ENCODE results near the gene HCN4.

HCN4 gene

GRCh38 chr15:73378089-73378488, 9.3 kb upstream of the HCN4 start:
- DNase-seq (ENCODE audit: low spot score): no peak

GRCh38 chr15:73375755-73376305, 7.1 kb upstream of the HCN4 start:
- no peak for DNase-seq (ENCODE audit: low spot score)

DNA sequence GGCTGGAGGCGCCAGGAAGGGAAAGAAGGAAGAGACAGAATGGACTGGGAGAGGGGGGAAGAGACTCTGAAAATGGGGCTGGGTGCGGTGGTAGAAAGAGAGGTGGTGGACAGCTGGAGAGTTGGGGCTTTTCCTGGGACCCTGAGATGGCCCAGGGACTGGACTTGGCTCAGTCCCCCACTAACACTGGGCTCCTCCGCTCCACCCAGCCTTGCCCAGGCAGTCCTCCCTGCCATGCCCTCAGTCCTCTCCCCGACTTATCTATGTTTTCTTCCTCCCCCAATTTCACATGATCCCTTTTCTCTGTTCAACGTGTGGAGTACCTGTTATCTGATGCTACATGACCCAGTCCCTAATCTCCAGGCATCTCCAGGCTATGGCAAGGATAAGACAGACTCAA, 6.3 kb upstream of the HCN4 start:
- no peak for DNase-seq (ENCODE audit: low spot score)

DNA sequence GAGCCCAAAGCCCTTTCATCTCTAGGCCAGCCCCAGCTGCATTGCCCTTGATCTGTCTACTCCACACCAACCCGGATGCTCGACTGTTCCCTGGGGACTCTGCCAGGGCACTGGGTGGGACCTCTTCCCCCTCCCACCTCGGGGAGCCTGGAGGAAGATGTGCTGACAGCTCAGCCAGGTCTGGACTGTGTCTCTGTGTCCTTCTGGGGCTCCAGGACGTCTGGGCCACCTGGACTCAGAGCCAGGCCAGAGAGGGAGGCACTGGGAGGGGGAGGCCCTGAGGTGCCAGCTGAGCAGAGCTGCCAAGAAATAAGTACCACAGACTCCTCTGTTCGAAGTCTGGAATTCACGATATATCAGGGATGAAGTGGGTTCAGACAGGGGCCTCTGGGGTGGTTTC, 5.8 kb upstream of the HCN4 start:
- DNase-seq (ENCODE audit: low spot score): no peak

GRCh38 chr15:73373221-73373620, 4.5 kb upstream of the HCN4 start:
- DNase-seq (ENCODE audit: low spot score): no peak

DNA sequence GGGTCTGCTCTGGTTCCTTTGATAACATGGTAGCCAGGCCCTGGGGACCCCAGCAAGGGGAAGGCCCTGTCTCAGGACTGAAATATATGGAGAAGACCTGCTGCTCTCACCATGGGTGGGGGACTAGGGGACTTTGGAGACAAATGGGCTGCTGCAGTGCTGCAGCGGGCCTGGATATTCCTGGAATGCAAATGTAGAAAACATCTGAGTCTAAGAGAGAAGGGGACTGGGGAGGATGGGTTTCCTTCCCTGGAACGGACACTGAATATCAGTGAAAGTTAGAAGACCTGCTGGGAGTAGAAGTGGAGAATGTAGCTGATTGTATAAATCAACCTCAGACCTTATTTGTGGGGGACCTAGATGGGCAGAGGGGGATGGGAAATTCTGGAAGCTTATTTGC, 3.1 kb upstream of the HCN4 start:
- DNase-seq (ENCODE audit: low spot score): no peak

GRCh38 chr15:73370151-73370550, 1.4 kb upstream of the HCN4 start:
- DNase-seq (ENCODE audit: low spot score): no peak

GRCh38 chr15:73369154-73369694, 466 bp upstream of the HCN4 start:
- DNase-seq (ENCODE audit: low spot score): no peak

GRCh38 chr15:73367624-73368300, 996 bp downstream of the HCN4 start:
- DNase-seq (ENCODE audit: low spot score): no peak

- no peak for DNase-seq (ENCODE audit: low spot score)
Measured at GRCh38 chr15:73366766-73367623, 1.8 kb downstream of the HCN4 start.

GRCh38 chr15:73364070-73364469, 4.7 kb downstream of the HCN4 start:
- no peak for DNase-seq (ENCODE audit: low spot score)

DNA sequence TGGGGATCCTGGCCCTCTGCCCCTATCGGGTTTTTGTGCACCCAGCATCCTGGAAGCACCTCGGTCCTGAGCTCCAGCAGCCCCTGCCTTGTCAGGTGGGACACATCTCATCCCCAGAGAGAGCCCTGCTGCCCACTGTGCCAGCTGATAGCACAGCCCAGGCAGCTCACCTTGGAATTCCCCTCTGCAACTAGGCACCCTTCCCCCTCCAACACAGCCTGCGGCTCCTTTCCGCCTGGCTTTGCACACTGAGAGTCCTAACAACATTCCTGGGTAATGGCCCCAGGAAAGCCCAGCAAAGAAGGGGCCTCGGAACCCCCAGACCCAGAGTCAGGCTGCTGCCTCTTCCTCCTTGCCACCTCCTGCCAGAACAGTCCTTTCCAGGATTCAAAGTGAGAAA, 5.9 kb downstream of the HCN4 start:
- DNase-seq (ENCODE audit: low spot score): no peak

GRCh38 chr15:73361337-73361736, 7.4 kb downstream of the HCN4 start:
- no peak for DNase-seq (ENCODE audit: low spot score)

DNA sequence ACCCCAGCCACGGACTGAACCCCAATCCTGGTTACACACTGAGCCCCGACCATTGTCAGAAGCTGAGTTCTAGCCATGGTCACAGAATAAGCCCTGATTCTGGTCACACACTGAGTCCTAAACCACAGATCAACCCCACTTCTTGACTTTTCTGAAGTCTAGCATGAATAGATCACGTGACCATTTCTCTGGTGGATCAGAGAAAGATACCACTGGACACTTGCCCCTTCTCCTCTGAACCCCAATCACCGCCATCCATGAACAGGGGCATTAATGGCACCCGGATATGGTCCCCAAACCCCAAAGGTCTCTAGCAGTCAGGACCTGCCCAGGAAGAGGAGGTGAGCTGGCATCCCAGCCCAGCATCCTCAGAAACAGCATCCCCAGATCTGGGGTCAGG, 9.1 kb downstream of the HCN4 start:
- DNase-seq (ENCODE audit: low spot score): no peak

- DNase-seq (ENCODE audit: low spot score): no peak
Measured at GRCh38 chr15:73357999-73358665, 10.6 kb downstream of the HCN4 start.

- DNase-seq (ENCODE audit: low spot score): no peak
Measured at GRCh38 chr15:73355612-73356265, 13.0 kb downstream of the HCN4 start.

DNA sequence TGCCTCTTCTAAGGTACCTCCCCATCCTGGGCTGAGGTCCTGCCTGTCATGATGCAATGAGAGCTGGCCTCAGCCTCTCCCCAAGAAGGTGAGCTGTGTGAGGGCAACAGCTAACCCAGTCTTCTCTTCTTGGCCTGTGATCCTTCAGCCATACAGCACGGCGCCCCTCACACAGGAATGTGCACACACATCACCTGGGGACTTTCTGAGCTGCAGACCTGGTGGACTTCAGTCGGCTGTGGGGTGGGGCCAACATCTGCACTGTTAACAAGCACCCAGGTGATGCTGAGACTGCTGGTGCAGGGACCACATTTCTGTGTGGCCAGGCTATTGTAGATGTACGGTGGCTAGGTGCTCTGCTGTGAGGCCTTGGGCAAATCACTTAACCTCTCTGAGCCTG, 14.5 kb downstream of the HCN4 start:
- no peak for DNase-seq (ENCODE audit: low spot score)

DNA sequence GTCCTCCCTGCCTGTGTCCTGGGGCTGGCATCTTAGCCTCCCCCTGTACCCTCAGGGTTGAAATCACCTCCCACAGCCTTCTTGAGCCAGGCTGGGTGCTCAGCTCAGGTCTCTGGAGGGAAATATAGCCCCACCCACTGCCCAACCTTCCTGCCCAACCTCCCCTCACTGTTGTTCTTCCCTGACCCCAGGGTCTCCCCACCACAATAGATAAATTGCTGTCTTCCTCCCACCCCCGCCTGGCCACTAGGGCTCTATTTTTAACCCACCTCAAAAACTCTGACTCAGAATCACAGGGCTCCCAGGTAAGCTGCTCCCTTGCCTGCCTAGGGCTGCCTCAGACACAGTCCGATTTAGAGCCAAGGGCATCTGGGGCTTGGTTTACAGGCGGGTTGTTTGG, 15.0 kb downstream of the HCN4 start:
- DNase-seq (ENCODE audit: low spot score): no peak

DNA sequence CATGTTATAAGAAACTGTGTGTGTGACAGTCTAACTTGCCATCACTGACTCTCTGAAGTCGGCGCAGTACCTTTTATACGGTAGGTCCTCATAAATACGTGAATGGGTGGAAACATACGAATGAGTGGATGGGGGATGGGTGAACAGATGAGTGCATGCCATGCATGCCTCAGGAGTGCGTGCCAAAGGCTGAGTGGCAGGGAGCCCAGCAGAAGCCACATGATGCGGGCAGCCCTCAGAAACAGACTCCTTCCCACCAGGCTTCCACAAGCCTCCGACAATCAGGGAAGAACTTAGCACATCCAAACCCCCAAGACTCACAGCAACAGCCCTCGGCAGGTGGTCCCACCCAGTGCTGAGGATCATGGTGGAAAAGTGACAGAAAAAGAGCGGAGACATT, 16.7 kb downstream of the HCN4 start:
- DNase-seq (ENCODE audit: low spot score): no peak

DNA sequence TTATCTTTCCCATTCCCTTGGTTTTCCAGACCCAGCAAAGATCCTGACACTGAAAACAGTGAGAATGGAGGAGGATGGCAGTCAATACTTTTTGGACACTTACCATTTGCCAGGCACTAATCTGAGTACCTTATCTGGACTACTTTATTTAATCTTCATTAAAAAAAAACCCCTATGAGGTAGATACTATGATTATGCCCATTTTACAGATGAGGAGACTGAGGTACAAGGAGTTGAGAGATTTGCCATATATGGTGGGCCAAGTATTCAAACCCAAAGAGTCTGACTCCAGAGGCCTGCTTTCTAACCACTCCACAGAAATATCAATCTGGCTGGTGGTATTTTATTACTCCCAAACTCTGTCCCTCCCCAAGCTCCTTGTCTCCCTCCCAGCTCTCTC, 19.6 kb downstream of the HCN4 start:
- DNase-seq (ENCODE audit: low spot score): no peak

DNA sequence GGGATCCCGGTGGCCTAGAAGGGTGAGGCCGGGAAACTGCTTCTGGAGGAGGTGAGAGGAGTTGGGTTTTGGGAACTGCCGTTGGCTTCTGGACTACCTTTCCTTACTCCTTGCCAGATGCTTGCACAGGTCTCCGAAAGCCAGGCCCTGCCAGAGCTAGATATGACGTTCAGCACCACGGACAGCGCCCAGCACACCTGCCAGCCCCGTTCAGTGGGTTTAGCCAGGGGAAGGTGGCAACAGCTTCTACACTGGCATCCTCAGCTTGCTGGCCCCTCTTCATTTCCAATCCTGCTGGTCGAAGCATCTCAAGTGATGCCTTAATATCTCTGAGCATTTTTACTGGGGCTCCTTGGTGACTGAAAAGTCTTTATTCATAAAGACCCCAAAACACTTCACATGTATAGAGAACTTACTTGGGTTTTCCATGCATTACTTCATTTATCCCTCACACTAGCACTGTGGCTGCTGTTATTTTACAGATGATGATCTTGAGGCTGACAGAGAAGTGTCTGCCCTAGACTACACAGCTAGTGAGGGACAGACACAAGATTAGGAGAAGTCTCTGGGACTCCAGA, 21.9 kb downstream of the HCN4 start:
- DNase-seq (ENCODE audit: low spot score): peak; percentile 44

DNA sequence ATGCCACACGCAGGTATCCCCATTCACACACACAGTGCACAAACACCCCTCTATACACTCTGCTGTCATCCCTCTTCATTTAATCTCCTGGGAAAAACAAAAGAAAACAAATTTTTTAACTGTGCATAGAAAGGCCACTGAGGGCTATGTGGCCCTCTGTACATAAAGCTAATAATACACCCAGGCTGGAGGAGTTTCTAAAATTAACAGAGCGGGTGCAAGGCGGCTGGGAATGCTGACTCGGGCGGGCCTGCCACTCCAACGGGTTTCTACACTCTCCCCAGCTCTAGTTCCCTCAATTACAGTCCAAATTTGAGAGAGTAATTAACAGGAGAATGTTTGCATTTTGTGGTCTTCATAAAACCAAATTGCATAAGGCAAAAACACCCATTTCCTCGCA, 23.1 kb downstream of the HCN4 start:
- no peak for DNase-seq (ENCODE audit: low spot score)

Data from CD4-positive, alpha-beta T cell treated with Interleukin-15 for 4 hours (primary cell).